HepG2 (cell line): ENCODE data around the gene SS18L1. TPM values are rescaled to one million over a fixed set of nuclear protein-coding genes. Genes with fewer than 3 reads are reported as not detected.

Source experiments
- ATF5 ChIP-seq: sonication (generic); formaldehyde crosslinking; IDR thresholded peaks from 2 replicates; pipeline ENCODE4 v1.4.0; 2020; ENCODE audit warnings: mild to moderate bottlenecking, low read depth, missing genetic modification reagents
- SIN3A ChIP-seq: IDR thresholded peaks from 2 replicates; pipeline ENCODE4 v1.6.1; 2011; ENCODE audit warnings: low read depth, mild to moderate bottlenecking, control low read depth, low read length, borderline replicate concordance
- UBTF ChIP-seq: sonication (generic); formaldehyde crosslinking; IDR thresholded peaks from 2 replicates; pipeline ENCODE4 v1.4.0; 2020; ENCODE audit warnings: mild to moderate bottlenecking, missing genetic modification reagents
- ZNF253 ChIP-seq: sonication (generic); formaldehyde crosslinking; IDR thresholded peaks from 2 replicates; pipeline ENCODE4 v1.8.0; 2022; ENCODE audit warnings: mild to moderate bottlenecking, missing genetic modification reagents, borderline replicate concordance
- ZNF280B ChIP-seq: sonication (generic); formaldehyde crosslinking; IDR thresholded peaks from 2 replicates; pipeline ENCODE4 v1.5.0; 2020; ENCODE audit warnings: missing genetic modification reagents, mild to moderate bottlenecking, borderline replicate concordance
- ZNF672 ChIP-seq: sonication (generic); formaldehyde crosslinking; IDR thresholded peaks from 2 replicates; pipeline ENCODE4 v1.8.1; 2022; ENCODE audit warnings: missing genetic modification reagents
- ZNF770 ChIP-seq: sonication (generic); formaldehyde crosslinking; IDR thresholded peaks from 2 replicates; pipeline ENCODE4 v1.5.0; 2020; ENCODE audit warnings: mild to moderate bottlenecking, missing genetic modification reagents
- ZSCAN31 ChIP-seq: sonication (generic); formaldehyde crosslinking; IDR thresholded peaks from 2 replicates; pipeline ENCODE4 v1.5.0; 2020; ENCODE audit warnings: low read depth, mild to moderate bottlenecking, missing genetic modification reagents
- polyA plus RNA-seq, 8 experiments: library from polyadenylated mRNA; depleted of rRNA in 3 of 8; stranded (reverse) in 7 of 8; unstranded in 1 of 8; fragments of >200 nt; fragmentation: Illumina TruSeq in 4 of 8; extraction: Trizol in 4 of 8; gene quantifications; 2 replicates each; pipeline versions ENCODE4 v1.2.1 to v1.2.3, GENCODE V29; 2011 to 2016; ENCODE audit warnings: low read depth in 4 of 8, missing spikeins in 1 of 8, mixed read lengths in 1 of 8; ENCODE audit not compliant: insufficient read depth in 1 of 8
- total RNA-seq, 5 experiments: library from RNA; depleted of rRNA; stranded (reverse); fragments of >200 nt; fragmentation: Illumina TruSeq; extraction: Trizol; gene quantifications; 2 replicates each; pipeline ENCODE4 v1.2.3, GENCODE V29; 2016; ENCODE audit warnings: low read depth in 1 of 5

The SS18L1 gene
- total and polyA plus RNA-seq, 2 of the 13 experiments (the other 11 are each of a cell fraction or from before 2014, with no cell fraction given), result 17.8 to 27.6 TPM

- TF ChIP-seq ZNF770 (CRISPR knock-in tag) (0 out of 2 replicates have a peak, but pooled peaks have one; percentile 9), UBTF (CRISPR knock-in tag) (peak; percentile 33; the same call in 1 of the 2 replicates), ZNF672 (0 out of 2 replicates have a peak, but pooled peaks have one; percentile 15), ZNF253 (CRISPR knock-in tag) (no peak), ZNF280B (0 out of 2 replicates have a peak, but pooled peaks have one; percentile 3), SIN3A (peak; percentile 25; the same call in 1 of the 2 replicates), ZSCAN31 (CRISPR knock-in tag) (no peak), ATF5 (CRISPR knock-in tag) (no peak)
- TF ChIP-seq, all 625 proteins: peak for 14
These were observed 25.9 kb upstream of the SS18L1 start (continued) for GRCh38 chr20:62117658-62118057.
